Muscle of leg (tissue), 11 donors: ENCODE data around the gene NAALADL2. TPM values are rescaled to one million over a fixed set of nuclear protein-coding genes. Genes with fewer than 3 reads are reported as not detected.

Experiments
- DNase-seq: peaks from one replicate; pipeline ENCODE4 v3.0.0; 2013
- H3K27ac ChIP-seq: one replicate; pipeline ENCODE4 v1.5.1; 2013; ENCODE audit warnings: mild to moderate bottlenecking, low read length, control low read depth
- H3K27me3 ChIP-seq: one replicate; pipeline ENCODE4 v1.6.1; 2013; ENCODE audit warnings: low read length; ENCODE audit not compliant: control insufficient read depth, insufficient read depth
- H3K36me3 ChIP-seq: one replicate; pipeline ENCODE4 v1.6.1; 2013; ENCODE audit warnings: low read length; ENCODE audit not compliant: control insufficient read depth, insufficient read depth
- H3K4me1 ChIP-seq: one replicate; pipeline ENCODE4 v1.6.1; 2013; ENCODE audit warnings: low read length; ENCODE audit not compliant: control insufficient read depth, insufficient read depth
- H3K4me3 ChIP-seq: one replicate; pipeline ENCODE4 v1.5.1; 2013; ENCODE audit warnings: low read length, control low read depth
- H3K9me3 ChIP-seq: replicated peaks from 2 replicates; pipeline ENCODE4 v1.6.1; 2013; ENCODE audit warnings: low read depth, low read length; ENCODE audit not compliant: control insufficient read depth
- WGBS: methylation state at CpG from one replicate; pipeline ENCODE4 v1.1.5; 2013; ENCODE audit warnings: missing lambda C conversion rate; ENCODE audit not compliant: insufficient coverage; 5-methylcytosine and 5-hydroxymethylcytosine counted together
- polyA plus RNA-seq, 8 donors: library from polyadenylated mRNA; unstranded; fragments of 120-200 nt; gene quantifications; one replicate each; pipeline versions ENCODE4 v1.2.1 to v1.2.3, GENCODE V29; 2013; ENCODE audit warnings: inconsistent platforms in 1 of 8, low replicate concordance in 1 of 8; ENCODE audit not compliant: insufficient read length in 8 of 8, insufficient read depth in 1 of 8
- total RNA-seq: library from RNA; stranded (reverse); fragments of 120-200 nt; gene quantifications from one replicate; pipeline ENCODE4 v1.2.4, GENCODE V29; 2013

Gene NAALADL2
- total and polyA plus RNA-seq, 9 donors = 4.8 to 17.4 (median 8.0) TPM

GRCh38 chr3:175489406-175489805 lies 630.3 kb downstream of the NAALADL2 start:
- WGBS = no CpG with 5 or more reads among the region's 1 CpG
- DNase-seq = no peak

GRCh38 chr3:175493301-175493700 lies 634.2 kb downstream of the NAALADL2 start:
- Histone ChIP-seq H3K27ac (no peak overlapping the region), H3K36me3 (no peaks in the 10 kb centered on the region), H3K4me1 (no peaks in the 10 kb centered on the region), H3K27me3 (no peaks in the 10 kb centered on the region), H3K4me3 (no peak overlapping the region), H3K9me3 (no peaks in the 10 kb centered on the region)
- WGBS = 13% methylated on average over 1 of the region's 4 CpGs
- no peak for DNase-seq

More at GRCh38 chr3:175489406-175489805, 630.3 kb downstream of the NAALADL2 start:
- Histone ChIP-seq H3K4me3 (no peak overlapping the region), H3K27me3 (no peaks in the 10 kb centered on the region), H3K27ac (no peak overlapping the region), H3K9me3 (no peaks in the 10 kb centered on the region), H3K36me3 (no peaks in the 10 kb centered on the region), H3K4me1 (no peaks in the 10 kb centered on the region)

GRCh38 chr3:175495331-175495730 lies 636.2 kb downstream of the NAALADL2 start:
- Histone ChIP-seq H3K27ac (no peak overlapping the region), H3K4me3 (no peak overlapping the region), H3K9me3 (no peaks in the 10 kb centered on the region), H3K4me1 (no peaks in the 10 kb centered on the region), H3K27me3 (no peaks in the 10 kb centered on the region), H3K36me3 (no peaks in the 10 kb centered on the region)
- DNase-seq = no peak
- WGBS = 75% methylated on average over 1 of the region's 3 CpGs

- Histone ChIP-seq H3K9me3 (no peaks in the 10 kb centered on the region), H3K4me3 (no peak overlapping the region), H3K27me3 (no peaks in the 10 kb centered on the region), H3K36me3 (no peaks in the 10 kb centered on the region), H3K4me1 (no peaks in the 10 kb centered on the region), H3K27ac (no peak overlapping the region)
- 91% methylated on average over 3 of the region's 3 CpGs for WGBS
- DNase-seq = no peak
These were observed 643.0 kb downstream of the NAALADL2 start for GRCh38 chr3:175502155-175502554.

- H3K9me3 ChIP-seq = no peaks in the 10 kb centered on the region
- H3K27ac ChIP-seq = no peak overlapping the region
- WGBS = 100% methylated on average over 1 of the region's 3 CpGs
- no peak for DNase-seq
- H3K27me3 ChIP-seq = no peaks in the 10 kb centered on the region
- no peak overlapping the region for H3K4me3 ChIP-seq
- no peaks in the 10 kb centered on the region for H3K4me1 ChIP-seq
- H3K36me3 ChIP-seq = no peaks in the 10 kb centered on the region
These were observed 652.2 kb downstream of the NAALADL2 start for GRCh38 chr3:175511219-175511785.

- Histone ChIP-seq H3K9me3 (no peaks in the 10 kb centered on the region), H3K4me1 (no peaks in the 10 kb centered on the region), H3K4me3 (no peak overlapping the region), H3K27me3 (no peaks in the 10 kb centered on the region), H3K27ac (no peak overlapping the region), H3K36me3 (no peaks in the 10 kb centered on the region)
- WGBS = 49% methylated on average over 2 of the region's 2 CpGs
- DNase-seq = peak; percentile 12
These were observed 653.6 kb downstream of the NAALADL2 start for GRCh38 chr3:175512700-175513099.

GRCh38 chr3:175518459-175518858 lies 659.3 kb downstream of the NAALADL2 start:
- WGBS = 80% methylated on average over 1 of the region's 3 CpGs
- DNase-seq = no peak
- Histone ChIP-seq H3K27me3 (no peaks in the 10 kb centered on the region), H3K9me3 (no peaks in the 10 kb centered on the region), H3K36me3 (no peaks in the 10 kb centered on the region), H3K4me1 (no peaks in the 10 kb centered on the region), H3K27ac (no peak overlapping the region), H3K4me3 (no peak overlapping the region)

GRCh38 chr3:175521406-175521805 lies 662.3 kb downstream of the NAALADL2 start:
- Histone ChIP-seq H3K9me3 (no peaks in the 10 kb centered on the region), H3K27me3 (no peaks in the 10 kb centered on the region), H3K27ac (no peak overlapping the region), H3K4me3 (no peak overlapping the region), H3K36me3 (no peaks in the 10 kb centered on the region), H3K4me1 (no peaks in the 10 kb centered on the region)
- DNase-seq = peak; percentile 60
- WGBS = 8% methylated on average over 2 of the region's 3 CpGs

- no CpG with 5 or more reads among the region's 2 CpGs for WGBS
- peak; percentile 13 for DNase-seq
- H3K27me3 ChIP-seq = no peaks in the 10 kb centered on the region
- no peak overlapping the region for H3K27ac ChIP-seq
- no peak overlapping the region for H3K4me3 ChIP-seq
- H3K9me3 ChIP-seq = no peaks in the 10 kb centered on the region
- no peaks in the 10 kb centered on the region for H3K4me1 ChIP-seq
- no peaks in the 10 kb centered on the region for H3K36me3 ChIP-seq
These were observed 667.1 kb downstream of the NAALADL2 start for GRCh38 chr3:175526191-175526590.

- H3K27me3 ChIP-seq = no peaks in the 10 kb centered on the region
- H3K4me1 ChIP-seq = no peaks in the 10 kb centered on the region
- WGBS = no CpG with 5 or more reads among the region's 4 CpGs
- no peaks in the 10 kb centered on the region for H3K36me3 ChIP-seq
- H3K9me3 ChIP-seq = no peaks in the 10 kb centered on the region
- no peak overlapping the region for H3K27ac ChIP-seq
- no peak overlapping the region for H3K4me3 ChIP-seq
- peak; percentile 47 for DNase-seq
These were observed 667.6 kb downstream of the NAALADL2 start for GRCh38 chr3:175526609-175527280.
